ENCODE data around the gene RPS19. TPM values are rescaled to one million over a fixed set of nuclear protein-coding genes. Genes with fewer than 3 reads are reported as not detected.
"Not testable (repeated sequence)": the region's sequence is repeated elsewhere in the genome, so short reads cannot be mapped to it uniquely, and the experiment has no call there.

RPS19 gene
- total RNA-seq, 2 experiments from 2014 or later: 2,625 to 2,652 TPM

GRCh38 chr19:41872384-41872774 lies 12.3 kb downstream of the RPS19 start:
- Mint-ChIP-seq H3K36me3 (ENCODE audit: low read depth) (peaks cover 52% of the 10 kb centered on the region), H3K27ac (peak overlapping the region; percentile 93), H3K27me3 (no peaks in the 10 kb centered on the region), H3K9me3 (no peaks in the 10 kb centered on the region), H3K4me1 (peaks cover 91% of the 10 kb centered on the region), H3K4me3 (no peak overlapping the region)
- POLR2A ChIA-PET: interaction anchor here (1.1 to 16.1 kb wide), 11 partner anchors 10 to 86 kb away, joined by 3 to 384 read pairs (median 11); partner anchors contain the start of genes ARHGEF1, RABAC1 and RPS19
- no peak for DNase-seq
- CTCF ChIA-PET: interaction anchor here (1.1 to 7.0 kb wide), 12 partner anchors 10 to 163 kb away, joined by 3 to 95 read pairs (median 6); partner anchors contain the start of genes RABAC1 and RPS19

GRCh38 chr19:41872775-41873647 lies 13.0 kb downstream of the RPS19 start:
- POLR2A ChIA-PET: interaction anchor here (0.9 to 16.1 kb wide), 12 partner anchors 11 to 85 kb away, joined by 3 to 384 read pairs (median 8); partner anchors contain the start of genes ARHGEF1, RABAC1 and RPS19
- CTCF ChIA-PET: interaction anchor here (0.8 to 7.0 kb wide), 14 partner anchors 8 to 162 kb away, joined by 3 to 95 read pairs (median 6); partner anchors contain the start of genes RABAC1 and RPS19

GRCh38 chr19:41875973-41876372 lies 15.9 kb downstream of the RPS19 start:
- DNase-seq, H3K27me3 Mint-ChIP-seq, H3K9me3 Mint-ChIP-seq: not testable (repeated sequence)
- Mint-ChIP-seq H3K4me3 (peak overlapping the region; percentile 36), H3K4me1 (peaks cover 76% of the 10 kb centered on the region), H3K36me3 (ENCODE audit: low read depth) (peaks cover 21% of the 10 kb centered on the region), H3K27ac (peak overlapping the region; percentile 96)
- CTCF ChIA-PET: interaction anchor here (0.7 to 7.0 kb wide), 5 partner anchors 10 to 81 kb away, joined by 3 to 95 read pairs (median 13); partner anchors contain the start of gene RPS19
- POLR2A ChIA-PET: interaction anchor here (1.7 to 16.1 kb wide), 4 partner anchors 11 to 69 kb away, joined by 8 to 384 read pairs (median 117); partner anchors contain the start of genes ARHGEF1 and RPS19

More at GRCh38 chr19:41872775-41873647, 13.0 kb downstream of the RPS19 start:
- no peaks in the 10 kb centered on the region for H3K9me3 Mint-ChIP-seq
- H3K27me3 Mint-ChIP-seq: no peaks in the 10 kb centered on the region
- peaks cover 91% of the 10 kb centered on the region for H3K4me1 Mint-ChIP-seq
- H3K27ac Mint-ChIP-seq: peak overlapping the region; percentile 93
- DNase-seq: peak; percentile 70
- H3K4me3 Mint-ChIP-seq: no peak overlapping the region
- H3K36me3 Mint-ChIP-seq (ENCODE audit: low read depth): peaks cover 47% of the 10 kb centered on the region

GRCh38 chr19:41876847-41877832 lies 17.1 kb downstream of the RPS19 start, which contains the start of gene CD79A:
CD79A (plus strand) TSS chr19:41877279; CDS start chr19:41877305, 26 bp downstream.
- Mint-ChIP-seq H3K4me3 (no peak within 1 kb of the TSS), H3K27ac (peak within 1 kb of the TSS; percentile 96), H3K9me3 (no peaks in the 10 kb centered on the region), H3K27me3 (no peaks in the 10 kb centered on the region), H3K4me1 (peaks cover 71% of the 10 kb centered on the region), H3K36me3 (ENCODE audit: low read depth) (peaks cover 10% of the 10 kb centered on the region)
- DNase-seq: no peak
- POLR2A ChIA-PET: interaction anchor here (2.3 to 16.1 kb wide), 3 partner anchors 10 to 34 kb away, joined by 8 to 384 read pairs (median 223); partner anchors contain the start of genes ARHGEF1 and RPS19
- CTCF ChIA-PET: interaction anchor here (0.7 kb wide), 1 partner anchor 9 kb away, joined by 3 read pairs; no protein-coding TSS in a partner anchor

- Mint-ChIP-seq H3K36me3 (ENCODE audit: low read depth) (peaks cover 8% of the 10 kb centered on the region), H3K9me3 (no peaks in the 10 kb centered on the region), H3K27me3 (no peaks in the 10 kb centered on the region), H3K4me1 (peaks cover 66% of the 10 kb centered on the region), H3K4me3 (no peak overlapping the region), H3K27ac (peak overlapping the region; percentile 21)
- ChIA-PET CTCF (no interaction called here), POLR2A (interaction anchor here (2.3 to 16.1 kb wide), 3 partner anchors 8 to 33 kb away, joined by 8 to 384 read pairs (median 223); partner anchors contain the start of genes ARHGEF1 and RPS19)
- no peak for DNase-seq
Observed at GRCh38 chr19:41877916-41878905, 18.2 kb downstream of the RPS19 start.

DNA sequence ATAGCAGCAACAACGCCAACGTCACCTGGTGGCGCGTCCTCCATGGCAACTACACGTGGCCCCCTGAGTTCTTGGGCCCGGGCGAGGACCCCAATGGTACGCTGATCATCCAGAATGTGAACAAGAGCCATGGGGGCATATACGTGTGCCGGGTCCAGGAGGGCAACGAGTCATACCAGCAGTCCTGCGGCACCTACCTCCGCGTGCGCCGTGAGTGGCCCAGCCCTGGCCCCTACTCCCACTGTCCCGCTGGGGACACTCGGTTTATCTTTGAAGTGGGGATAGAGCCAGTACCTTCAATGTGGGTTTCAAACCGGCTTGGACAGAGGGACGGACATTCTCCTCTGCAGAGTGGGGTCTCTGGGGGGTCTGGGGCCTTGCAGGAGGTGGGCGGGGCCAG lies 19.0 kb downstream of the RPS19 start:
- H3K4me1 Mint-ChIP-seq: peaks cover 60% of the 10 kb centered on the region
- H3K9me3 Mint-ChIP-seq: no peaks in the 10 kb centered on the region
- POLR2A ChIA-PET: no interaction called here
- no peak for DNase-seq
- H3K4me3 Mint-ChIP-seq: no peak overlapping the region
- CTCF ChIA-PET: no interaction called here
- H3K36me3 Mint-ChIP-seq (ENCODE audit: low read depth): peaks cover 13% of the 10 kb centered on the region
- H3K27ac Mint-ChIP-seq: no peak overlapping the region
- H3K27me3 Mint-ChIP-seq: no peaks in the 10 kb centered on the region

- Mint-ChIP-seq H3K36me3 (ENCODE audit: low read depth) (peaks cover 20% of the 10 kb centered on the region), H3K9me3 (no peaks in the 10 kb centered on the region), H3K4me3 (no peak overlapping the region), H3K4me1 (peaks cover 56% of the 10 kb centered on the region), H3K27me3 (no peaks in the 10 kb centered on the region), H3K27ac (no peak overlapping the region)
- ChIA-PET POLR2A (interaction anchor here (1.1 to 13.3 kb wide), 3 partner anchors 10 to 20 kb away, joined by 3 to 384 read pairs (median 135); partner anchors contain the start of genes CD79A and RPS19), CTCF (interaction anchor here (0.6 to 1.0 kb wide), 3 partner anchors 9 to 432 kb away, joined by 4 to 6 read pairs (median 5); no protein-coding TSS in a partner anchor)
- no peak for DNase-seq
Observed at GRCh38 chr19:41879670-41880328, 19.7 kb downstream of the RPS19 start.

GRCh38 chr19:41880329-41880708 lies 20.3 kb downstream of the RPS19 start:
- peaks cover 53% of the 10 kb centered on the region for H3K4me1 Mint-ChIP-seq
- H3K27ac Mint-ChIP-seq: no peak overlapping the region
- H3K9me3 Mint-ChIP-seq: no peaks in the 10 kb centered on the region
- ChIA-PET CTCF (interaction anchor here (0.6 to 1.0 kb wide), 3 partner anchors 10 to 433 kb away, joined by 4 to 6 read pairs (median 5); no protein-coding TSS in a partner anchor), POLR2A (interaction anchor here (1.1 to 13.3 kb wide), 3 partner anchors 10 to 20 kb away, joined by 3 to 384 read pairs (median 135); partner anchors contain the start of genes CD79A and RPS19)
- no peaks in the 10 kb centered on the region for H3K27me3 Mint-ChIP-seq
- DNase-seq: no peak
- no peak overlapping the region for H3K4me3 Mint-ChIP-seq
- peaks cover 25% of the 10 kb centered on the region for H3K36me3 Mint-ChIP-seq (ENCODE audit: low read depth)

GRCh38 chr19:41882568-41883462 lies 22.8 kb downstream of the RPS19 start, which contains the start of gene ARHGEF1:
ARHGEF1 (plus strand) TSS chr19:41883184; CDS start chr19:41888083, 4,899 bp downstream.
- DNase-seq: peak; percentile 73
- peaks cover 44% of the 10 kb centered on the region for H3K36me3 Mint-ChIP-seq (ENCODE audit: low read depth)
- peak within 1 kb of the TSS; percentile 93 for H3K4me3 Mint-ChIP-seq

More at GRCh38 chr19:41882568-41883462, 22.8 kb downstream of the RPS19 start, which contains the start of gene ARHGEF1:
- POLR2A ChIA-PET: interaction anchor here (1.0 to 13.3 kb wide), 5 partner anchors 13 to 64 kb away, joined by 3 to 384 read pairs (median 135); partner anchors contain the start of genes CD79A and RPS19
- no peaks in the 10 kb centered on the region for H3K9me3 Mint-ChIP-seq
- peaks cover 48% of the 10 kb centered on the region for H3K4me1 Mint-ChIP-seq
- peak within 1 kb of the TSS; percentile 97 for H3K27ac Mint-ChIP-seq
- no peaks in the 10 kb centered on the region for H3K27me3 Mint-ChIP-seq
- CTCF ChIA-PET: interaction anchor here (0.8 to 5.9 kb wide), 5 partner anchors 10 to 63 kb away, joined by 3 to 95 read pairs (median 4); partner anchors contain the start of gene RPS19

Data from activated CD4-positive, alpha-beta memory T cell treated with anti-CD3 and anti-CD28 coated beads, Interleukin-2, amount 10 ng/mL, durations not matched to agents 7 days and 5 days (primary cell).